Neural progenitor cell (in vitro differentiated cells): ENCODE results near the gene PNPLA7.
"Not testable (repeated sequence)": the region's sequence is repeated elsewhere in the genome, so short reads cannot be mapped to it uniquely, and the experiment has no call there.

Source experiments
- EZH2 ChIP-seq: fragments of 200-600 bp; sonication (generic); IDR thresholded peaks from 2 replicates; pipeline ENCODE4 v1.6.1; 2017; ENCODE audit warnings: antibody characterized with exemption, mild to moderate bottlenecking, moderate library complexity
- TF ChIP-seq, protein P1 (sequence below): fragments of 200-600 bp; sonication (generic); IDR thresholded peaks from 2 replicates; pipeline ENCODE4 v1.5.1; 2017; ENCODE audit warnings: antibody characterized with exemption, mild to moderate bottlenecking

DNA sequence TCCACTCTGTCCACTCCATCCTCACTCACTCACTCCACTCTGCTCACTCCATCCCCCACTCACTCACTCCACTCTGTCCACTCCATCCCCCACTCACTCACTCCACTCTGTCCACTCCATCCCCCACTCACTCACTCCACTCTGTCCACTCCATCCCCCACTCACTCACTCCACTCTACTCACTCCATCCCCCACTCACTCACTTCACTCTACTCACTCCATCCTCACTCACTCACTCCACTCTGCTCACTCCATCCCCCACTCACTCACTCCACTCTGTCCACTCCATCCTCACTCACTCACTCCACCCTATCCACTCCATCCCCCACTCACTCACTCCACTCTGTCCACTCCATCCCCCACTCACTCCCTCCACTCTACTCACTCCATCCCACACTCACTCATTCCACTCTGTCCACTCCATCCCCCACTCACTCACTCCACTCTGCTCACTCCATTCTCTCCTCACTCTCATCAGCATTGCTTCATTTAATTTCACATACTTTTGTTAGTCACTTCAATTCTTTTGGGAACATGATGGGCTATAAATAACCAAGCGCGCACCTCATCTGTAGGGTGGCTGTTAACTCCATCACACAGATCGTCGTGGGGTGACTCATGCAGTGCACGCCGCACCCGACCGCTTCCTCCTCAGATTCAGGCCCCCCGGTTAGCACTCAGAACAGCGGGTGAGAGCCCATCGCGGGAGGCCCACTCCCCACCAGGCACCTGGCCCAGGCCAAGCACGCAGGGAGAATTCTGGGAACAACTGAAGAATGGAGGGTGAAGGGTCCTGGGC lies 31.3 kb downstream of the PNPLA7 start:
- TF ChIP-seq, protein P1, sequence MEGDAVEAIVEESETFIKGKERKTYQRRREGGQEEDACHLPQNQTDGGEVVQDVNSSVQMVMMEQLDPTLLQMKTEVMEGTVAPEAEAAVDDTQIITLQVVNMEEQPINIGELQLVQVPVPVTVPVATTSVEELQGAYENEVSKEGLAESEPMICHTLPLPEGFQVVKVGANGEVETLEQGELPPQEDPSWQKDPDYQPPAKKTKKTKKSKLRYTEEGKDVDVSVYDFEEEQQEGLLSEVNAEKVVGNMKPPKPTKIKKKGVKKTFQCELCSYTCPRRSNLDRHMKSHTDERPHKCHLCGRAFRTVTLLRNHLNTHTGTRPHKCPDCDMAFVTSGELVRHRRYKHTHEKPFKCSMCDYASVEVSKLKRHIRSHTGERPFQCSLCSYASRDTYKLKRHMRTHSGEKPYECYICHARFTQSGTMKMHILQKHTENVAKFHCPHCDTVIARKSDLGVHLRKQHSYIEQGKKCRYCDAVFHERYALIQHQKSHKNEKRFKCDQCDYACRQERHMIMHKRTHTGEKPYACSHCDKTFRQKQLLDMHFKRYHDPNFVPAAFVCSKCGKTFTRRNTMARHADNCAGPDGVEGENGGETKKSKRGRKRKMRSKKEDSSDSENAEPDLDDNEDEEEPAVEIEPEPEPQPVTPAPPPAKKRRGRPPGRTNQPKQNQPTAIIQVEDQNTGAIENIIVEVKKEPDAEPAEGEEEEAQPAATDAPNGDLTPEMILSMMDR = not testable (repeated sequence)
- TF ChIP-seq EZH2 = not testable (repeated sequence)
